NCI-H128 (cell line): ENCODE results near the gene MBNL1.

Experiments used
- DNase-seq: peaks from one replicate; lab custom pipeline; 2025; ENCODE audit not compliant: unreplicated experiment; lab: John Stamatoyannopoulos, UW

The MBNL1 gene

DNA sequence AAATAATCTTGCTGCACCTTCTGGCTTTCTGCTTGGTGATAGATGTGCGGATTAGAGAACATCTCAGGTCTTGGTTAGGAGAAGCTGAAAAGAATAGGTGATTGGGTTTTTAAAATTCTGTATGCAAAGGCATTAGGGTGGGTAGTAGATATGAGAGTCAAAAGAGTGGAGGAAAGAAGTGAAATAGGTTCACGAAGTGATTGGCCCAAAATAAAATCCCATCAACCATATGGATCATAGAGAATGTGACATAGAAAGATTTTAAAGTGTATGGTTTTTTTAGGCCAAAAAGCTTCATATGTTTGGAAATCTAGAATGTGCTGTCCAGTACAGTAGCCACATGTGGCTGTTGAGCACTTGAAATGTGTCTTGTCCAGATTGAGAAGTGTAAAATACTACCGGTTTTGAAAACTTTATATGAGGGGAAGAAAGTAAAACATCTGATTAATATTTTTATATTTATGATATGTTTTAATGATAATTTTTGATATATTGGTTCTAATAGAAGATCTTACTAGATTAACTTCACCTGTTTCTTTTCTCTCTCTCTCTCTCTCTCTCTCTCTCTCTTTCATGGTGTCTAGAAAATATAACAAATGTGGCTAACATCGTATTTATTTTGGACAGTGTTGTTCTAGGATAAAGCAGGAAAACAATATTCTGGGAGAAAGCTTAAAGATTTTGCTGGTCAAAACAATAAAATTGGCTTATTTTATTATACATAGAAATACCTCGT is 2.9 kb downstream of the MBNL1 start:
- no peak for DNase-seq

GRCh38 chr3:152272771-152273242 is 4.1 kb downstream of the MBNL1 start:
- no peak for DNase-seq

DNA sequence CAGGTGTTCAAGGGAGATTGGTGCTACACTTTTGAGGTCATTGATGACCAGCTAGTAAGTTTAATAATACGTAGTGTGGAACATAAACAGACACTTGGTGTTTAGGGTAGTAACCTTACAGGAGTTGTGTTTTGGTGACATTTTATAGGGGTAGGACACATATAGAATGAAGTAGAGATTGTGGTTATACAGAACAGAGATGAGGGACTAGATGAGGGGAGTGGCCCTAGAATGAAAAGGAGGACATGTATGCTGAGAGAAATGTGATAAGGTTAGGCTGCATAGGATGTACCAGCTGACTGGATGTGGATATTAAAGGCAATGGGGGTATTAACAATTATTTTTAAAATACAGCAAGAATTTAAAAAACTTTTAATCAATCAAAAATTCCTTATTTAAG is 8.0 kb downstream of the MBNL1 start:
- DNase-seq, result no peak

- no peak for DNase-seq
Observed at GRCh38 chr3:152277198-152277597, 8.5 kb downstream of the MBNL1 start.

DNA sequence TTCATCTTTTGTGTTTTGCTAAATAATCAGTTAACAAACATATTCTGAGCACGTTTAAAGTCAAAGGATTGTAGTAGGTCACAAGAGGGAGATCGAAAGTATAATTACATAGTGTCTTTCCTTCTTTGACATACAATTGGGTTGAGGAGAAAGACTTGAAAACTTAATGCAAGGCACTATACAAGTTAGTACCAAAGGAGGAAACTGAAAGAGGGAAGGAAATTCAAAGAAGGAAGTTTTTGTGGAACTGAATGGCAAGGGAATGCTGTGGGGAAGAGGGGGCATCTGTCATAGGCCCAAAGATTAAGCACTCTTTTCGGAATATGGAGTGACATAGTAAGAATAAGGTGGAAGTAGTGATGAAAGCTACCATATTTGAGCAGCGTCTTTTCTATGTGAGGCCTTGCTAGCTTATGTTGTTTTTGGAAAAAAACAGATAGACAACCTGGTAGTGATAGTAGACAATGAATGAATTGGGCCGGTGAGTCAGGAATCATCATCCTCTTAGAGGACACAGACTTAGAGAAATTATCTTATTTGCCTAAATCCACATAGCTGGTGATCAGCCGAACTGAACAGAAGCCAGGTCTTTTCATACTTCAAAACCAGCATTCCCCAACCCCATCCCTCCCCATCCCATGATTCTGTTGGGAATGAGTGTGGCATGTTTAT is 10.2 kb downstream of the MBNL1 start:
- DNase-seq, result no peak

- DNase-seq, result no peak
Observed at GRCh38 chr3:152279479-152279878, 10.8 kb downstream of the MBNL1 start.

- DNase-seq, result no peak
Observed at GRCh38 chr3:152280539-152280938, 11.8 kb downstream of the MBNL1 start.

DNA sequence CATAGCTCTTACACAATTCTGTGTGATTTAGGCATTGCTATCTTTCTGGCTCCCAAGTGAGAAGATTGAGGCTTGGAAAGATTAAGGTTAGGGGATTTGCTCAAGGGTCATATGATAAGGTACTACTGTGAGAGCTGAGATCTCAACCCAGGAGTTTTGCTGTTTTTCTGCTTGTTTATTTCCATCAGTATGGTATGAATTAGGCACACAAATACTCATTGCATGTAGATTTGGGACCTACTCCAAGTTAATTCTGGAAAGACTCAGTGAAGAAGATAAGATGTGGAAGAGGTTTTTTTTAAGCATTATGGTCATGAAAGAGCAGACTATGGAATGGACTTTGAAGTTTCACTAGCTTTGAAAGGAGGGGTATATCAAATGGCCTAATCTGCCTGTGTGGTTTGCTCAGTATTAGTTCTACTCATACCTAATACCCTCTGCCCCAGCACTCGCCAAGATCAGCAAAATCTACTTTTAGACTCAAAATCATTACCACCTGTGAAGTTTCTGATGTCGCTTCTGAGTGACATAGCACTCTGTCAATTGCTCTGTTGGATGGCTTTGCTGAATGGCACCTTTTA is 12.5 kb downstream of the MBNL1 start:
- DNase-seq, result no peak

DNA sequence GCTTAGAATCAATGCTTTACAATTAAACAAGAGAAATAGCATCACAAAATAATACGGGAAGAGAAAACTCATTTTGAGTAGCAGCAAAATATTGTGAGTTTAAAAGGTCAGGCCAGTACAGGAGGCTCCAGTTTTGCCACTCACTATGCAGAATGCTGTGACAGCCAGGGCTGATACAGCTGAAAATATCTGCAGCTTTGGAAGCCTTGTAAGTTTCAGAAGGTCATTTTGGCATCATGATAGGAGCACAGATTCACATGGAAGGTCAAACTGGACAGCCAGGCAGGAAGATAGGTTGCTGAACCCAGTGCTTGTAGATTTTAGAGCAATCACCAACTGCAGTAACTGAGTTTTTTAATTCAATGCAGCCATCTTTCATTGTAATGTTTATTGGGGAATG is 14.1 kb downstream of the MBNL1 start:
- no peak for DNase-seq

DNA sequence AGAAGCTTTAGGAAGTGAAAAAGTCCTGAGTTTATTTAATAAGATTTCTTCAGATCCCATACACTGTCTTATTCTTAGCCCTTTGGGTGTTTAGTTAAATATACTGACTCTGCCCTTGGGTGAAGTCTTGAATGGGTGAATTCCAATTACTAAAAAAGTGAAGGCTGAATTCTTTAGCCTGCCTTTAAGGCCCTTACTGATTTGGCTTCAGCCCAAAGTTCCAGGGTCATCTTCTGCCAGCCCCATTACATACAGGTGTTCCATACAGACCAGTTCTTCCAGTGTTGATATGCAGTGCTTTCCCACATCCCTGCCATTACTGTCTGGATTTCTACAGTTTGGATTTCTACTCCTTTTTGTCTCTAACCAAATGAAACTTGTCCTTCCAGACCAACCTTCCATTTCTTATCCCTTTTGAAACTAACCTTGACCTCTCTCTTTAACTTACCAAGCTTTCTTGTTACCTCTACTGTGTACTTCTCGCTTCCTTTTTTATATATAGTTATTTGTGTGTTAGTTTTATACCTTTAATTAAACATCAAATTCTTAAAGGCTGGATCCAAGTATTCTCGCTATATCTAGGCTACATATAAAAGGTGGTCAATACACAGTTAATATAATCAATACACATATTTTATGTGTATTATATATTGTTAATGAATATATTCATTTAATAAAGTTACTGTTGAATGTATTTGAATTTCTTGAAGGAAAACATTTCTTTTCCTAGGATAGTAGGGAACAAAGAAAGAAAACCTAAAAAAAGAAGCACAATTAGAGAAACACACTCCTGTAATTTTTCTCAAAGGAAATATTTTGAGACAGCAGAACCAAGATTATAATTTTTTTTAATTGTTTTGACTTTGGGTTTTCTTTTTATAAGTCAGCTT is 15.0 kb downstream of the MBNL1 start:
- no peak for DNase-seq

DNA sequence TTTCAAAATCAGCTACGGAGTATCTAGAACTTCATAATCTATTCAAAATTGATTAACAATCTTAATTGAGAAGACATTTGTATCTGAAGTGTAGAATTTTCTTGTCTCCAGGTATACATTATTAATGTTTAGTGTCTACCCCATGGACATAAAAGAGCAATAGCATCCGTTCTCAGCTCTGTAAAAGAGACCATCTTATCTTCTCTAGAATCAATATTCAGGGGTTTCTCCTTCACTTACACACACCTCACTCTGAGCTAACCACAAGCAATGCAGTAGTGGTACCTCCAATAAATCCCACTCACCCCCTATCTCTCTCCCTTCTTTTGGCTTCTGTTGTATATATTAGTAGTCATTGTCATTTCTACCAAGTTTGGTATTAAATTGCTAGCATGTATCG is 16.2 kb downstream of the MBNL1 start:
- DNase-seq, result no peak

DNA sequence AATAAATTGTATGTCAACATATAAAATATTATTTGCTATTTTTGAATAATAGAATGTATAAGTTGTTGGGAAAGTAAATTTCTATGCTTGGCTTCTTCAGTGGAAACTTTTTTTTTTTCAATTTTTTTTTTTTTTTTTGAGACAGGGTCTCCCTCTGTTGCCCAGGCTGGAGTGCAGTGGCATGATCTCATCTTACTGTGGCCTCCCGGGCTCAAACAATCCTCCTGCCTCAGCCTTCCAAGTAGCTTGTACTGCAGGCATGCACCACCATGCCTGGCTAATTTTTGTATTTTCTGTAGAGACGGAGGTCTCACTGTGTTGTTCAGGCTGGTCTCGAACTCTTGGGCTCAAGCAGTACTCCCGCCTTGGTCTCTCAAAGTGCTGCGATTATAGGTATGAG is 16.8 kb downstream of the MBNL1 start:
- no peak for DNase-seq

GRCh38 chr3:152287898-152288576 is 19.3 kb downstream of the MBNL1 start:
- no peak for DNase-seq

GRCh38 chr3:152288681-152289080 is 20.0 kb downstream of the MBNL1 start:
- no peak for DNase-seq

DNA sequence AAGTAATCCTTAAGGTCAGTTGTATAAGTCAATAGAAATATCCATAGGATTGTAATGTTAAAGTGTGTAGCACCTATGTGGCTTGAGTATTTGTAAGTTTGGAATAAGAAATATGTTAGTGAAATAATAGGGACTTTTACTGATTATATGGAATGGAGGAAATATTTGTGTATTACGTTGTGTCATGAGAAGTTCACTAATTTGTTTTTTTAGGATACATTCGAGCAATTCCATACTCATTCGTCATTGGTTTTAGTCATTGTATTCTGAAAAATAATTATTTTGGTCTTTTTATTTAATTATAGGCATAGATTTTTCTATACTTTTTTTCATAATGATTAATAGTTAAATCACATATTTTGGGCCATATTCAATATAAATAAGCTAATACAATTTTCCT is 21.0 kb downstream of the MBNL1 start:
- no peak for DNase-seq

DNA sequence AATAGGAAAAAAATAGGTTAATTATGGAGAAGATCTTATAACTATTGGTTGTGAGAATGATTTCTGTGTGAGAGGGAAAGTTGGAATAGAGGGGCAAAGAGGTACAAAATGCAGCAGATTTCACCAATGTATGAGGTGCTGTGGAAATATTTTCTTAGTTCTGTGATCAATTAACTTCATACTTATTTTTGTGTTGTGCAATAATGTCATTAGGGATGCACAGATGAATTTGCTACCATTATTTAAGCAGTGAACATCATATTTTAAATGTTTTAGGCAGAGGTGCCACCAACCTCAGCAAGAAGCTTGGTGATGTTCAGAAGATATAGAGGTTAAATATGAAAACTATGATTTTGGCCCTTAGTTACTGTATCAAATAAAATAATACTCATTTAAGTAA is 21.6 kb downstream of the MBNL1 start:
- DNase-seq, result no peak

GRCh38 chr3:152291238-152291637 is 22.5 kb downstream of the MBNL1 start:
- no peak for DNase-seq

GRCh38 chr3:152291649-152292066 is 22.9 kb downstream of the MBNL1 start:
- no peak for DNase-seq

DNA sequence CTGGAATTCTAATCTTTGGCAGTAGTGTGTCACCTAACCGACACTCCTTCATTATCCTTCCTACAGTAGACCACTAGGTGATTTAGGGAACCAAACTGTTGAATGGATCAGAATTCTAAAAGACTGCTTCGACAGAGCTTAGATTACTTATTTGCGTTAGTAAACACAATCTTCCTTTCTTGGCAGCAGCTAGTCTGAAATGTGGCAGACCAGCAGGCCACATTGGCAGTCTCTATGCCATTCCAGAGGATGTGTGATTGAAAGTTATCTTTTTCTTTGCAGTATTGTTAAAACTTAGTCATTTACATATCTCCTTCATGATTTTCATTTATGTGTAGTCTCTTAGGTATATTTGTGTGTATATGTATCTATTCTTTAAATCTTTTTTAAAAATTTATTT is 23.6 kb downstream of the MBNL1 start:
- DNase-seq, result no peak

- no peak for DNase-seq
Observed at GRCh38 chr3:152293347-152294006, 24.7 kb downstream of the MBNL1 start.
